DMS153 treated with DMSO at 0.1 percent for 48 hours (cell line): ENCODE data around the gene B3GLCT.
"Not testable (repeated sequence)": the region's sequence is repeated elsewhere in the genome, so short reads cannot be mapped to it uniquely, and the experiment has no call there.

Experiments used
- DNase-seq: peaks from one replicate; lab custom pipeline; 2025; ENCODE audit not compliant: unreplicated experiment; lab: John Stamatoyannopoulos, UW

Gene B3GLCT

DNA sequence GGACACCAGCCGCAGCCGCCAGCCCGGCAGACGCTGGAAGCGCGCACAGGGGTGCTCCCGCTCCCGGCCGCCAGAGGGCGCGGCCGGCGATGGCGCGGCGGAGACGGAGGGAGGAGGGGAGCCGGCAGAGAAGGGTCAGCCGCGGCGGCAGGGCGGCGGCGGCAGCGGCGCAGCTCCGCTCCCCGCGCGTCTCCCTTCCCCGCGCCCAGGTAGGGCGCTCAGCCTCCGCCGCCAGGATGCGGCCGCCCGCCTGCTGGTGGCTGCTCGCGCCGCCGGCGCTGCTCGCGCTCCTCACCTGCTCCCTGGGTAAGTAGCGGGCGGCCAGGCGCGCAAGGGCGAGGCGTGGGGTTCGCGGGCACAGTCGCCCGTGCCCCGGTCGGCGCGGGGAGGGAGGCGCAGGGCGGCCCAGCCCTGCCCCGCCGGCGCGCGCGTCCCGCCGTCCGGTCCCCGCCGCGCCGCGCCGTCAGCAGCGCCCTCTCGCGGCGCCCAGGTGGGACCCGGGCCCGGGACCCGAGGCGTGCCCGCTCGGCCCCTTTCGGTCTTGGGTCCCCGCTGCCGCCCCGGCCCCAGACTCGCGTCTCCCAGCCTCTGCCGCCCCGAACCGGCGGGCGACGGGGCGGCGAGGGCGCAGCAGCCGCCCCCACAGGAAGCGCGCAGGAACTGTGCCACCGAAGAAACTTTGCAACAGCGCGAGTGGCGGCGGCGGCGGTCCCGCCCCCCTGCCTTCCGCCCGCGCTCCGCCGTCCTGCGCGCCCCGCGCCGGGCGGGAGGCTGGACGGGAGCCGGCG lies at the start of gene B3GLCT:
Gene B3GLCT, plus strand, starts transcription at position 127 of the 788 bp plus-strand sequence. Its CDS starts 110 bp downstream, at position 237.
- peak; percentile 64 for DNase-seq

DNA sequence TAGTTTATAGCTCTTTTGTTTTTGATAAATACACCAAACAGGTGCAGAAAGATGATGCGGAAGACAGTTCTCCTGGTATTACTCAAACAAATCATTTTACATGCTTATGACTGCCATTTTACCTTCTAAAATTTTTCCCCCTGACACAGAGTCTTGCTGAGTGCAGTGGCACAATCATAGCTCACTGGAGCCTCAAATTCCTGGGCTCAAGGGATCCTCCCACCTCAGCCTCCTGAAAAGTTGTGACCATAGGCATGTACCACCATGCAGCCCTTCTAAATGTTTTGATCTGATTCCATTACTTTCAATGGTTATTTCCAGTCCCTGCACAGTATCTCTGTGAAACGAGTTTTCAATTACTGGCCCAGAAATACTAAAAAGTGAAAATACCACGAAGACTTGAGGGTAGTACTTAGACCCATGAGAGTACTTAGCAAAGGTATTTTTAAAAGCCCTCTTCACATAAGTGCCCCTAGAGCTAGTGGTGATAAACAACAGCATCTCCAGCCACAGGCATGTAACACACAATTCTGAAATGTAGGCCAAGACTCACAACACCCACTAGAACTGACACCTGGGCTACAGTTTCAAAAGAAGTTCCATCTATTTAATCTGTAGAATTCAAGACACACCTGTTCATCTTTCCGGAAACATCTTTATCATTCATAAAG lies 49.3 kb upstream of the B3GLCT start:
- DNase-seq, result no peak

DNA sequence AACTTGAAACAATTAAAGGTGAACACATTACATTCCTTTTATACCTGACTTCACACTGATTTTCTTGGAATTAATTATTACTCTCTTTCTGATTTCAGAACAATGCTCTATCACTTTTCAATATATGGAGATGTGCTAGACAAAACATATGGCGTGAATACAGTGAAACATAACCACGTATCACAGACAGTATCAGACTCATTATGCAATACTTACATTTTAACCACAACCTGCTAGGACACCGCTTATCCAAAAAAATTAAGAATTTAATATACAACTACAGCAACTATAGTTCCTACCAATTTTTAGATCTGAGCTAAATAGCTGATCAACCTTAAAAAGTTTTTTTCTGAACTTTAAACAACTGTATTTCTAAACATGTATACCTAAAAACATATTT lies 47.9 kb upstream of the B3GLCT start:
- DNase-seq, result no peak

DNA sequence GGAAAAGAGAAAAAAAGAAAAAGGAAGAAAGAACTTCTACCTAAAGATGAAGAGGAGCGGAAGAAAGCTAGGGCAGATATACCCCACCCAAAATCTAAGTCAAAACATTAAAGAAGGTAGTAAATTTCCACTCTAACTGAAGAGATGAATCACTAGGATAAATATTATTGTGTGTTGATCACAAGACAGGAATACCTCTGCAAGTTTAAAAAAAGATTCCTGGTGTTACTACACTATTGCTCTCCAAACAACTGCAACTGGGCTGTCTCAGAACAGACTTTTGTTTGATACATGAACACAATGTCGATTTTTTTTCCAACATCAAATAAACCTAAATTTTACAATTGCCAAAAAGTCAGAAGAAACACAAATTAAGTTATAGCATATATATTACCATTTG lies 44.8 kb upstream of the B3GLCT start:
- no peak for DNase-seq

DNA sequence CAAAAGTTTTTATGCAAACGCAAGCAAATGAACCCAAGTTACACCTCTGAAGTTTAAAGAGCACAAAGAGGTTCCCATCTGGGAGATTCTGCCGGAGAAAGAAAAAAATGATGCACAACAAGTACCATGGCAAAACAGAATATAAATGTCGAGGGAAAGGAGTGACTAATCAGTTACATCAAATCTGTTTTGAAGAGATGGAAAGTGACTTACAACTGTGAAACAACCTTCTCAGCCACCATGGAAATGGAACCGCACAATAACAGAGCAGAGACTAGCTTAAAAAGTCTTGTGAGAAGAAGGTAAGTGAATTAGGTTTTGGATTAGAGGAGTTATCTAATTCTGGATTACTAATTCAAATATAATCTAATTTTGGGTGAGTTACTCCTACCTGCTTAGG lies 40.5 kb upstream of the B3GLCT start:
- no peak for DNase-seq

DNA sequence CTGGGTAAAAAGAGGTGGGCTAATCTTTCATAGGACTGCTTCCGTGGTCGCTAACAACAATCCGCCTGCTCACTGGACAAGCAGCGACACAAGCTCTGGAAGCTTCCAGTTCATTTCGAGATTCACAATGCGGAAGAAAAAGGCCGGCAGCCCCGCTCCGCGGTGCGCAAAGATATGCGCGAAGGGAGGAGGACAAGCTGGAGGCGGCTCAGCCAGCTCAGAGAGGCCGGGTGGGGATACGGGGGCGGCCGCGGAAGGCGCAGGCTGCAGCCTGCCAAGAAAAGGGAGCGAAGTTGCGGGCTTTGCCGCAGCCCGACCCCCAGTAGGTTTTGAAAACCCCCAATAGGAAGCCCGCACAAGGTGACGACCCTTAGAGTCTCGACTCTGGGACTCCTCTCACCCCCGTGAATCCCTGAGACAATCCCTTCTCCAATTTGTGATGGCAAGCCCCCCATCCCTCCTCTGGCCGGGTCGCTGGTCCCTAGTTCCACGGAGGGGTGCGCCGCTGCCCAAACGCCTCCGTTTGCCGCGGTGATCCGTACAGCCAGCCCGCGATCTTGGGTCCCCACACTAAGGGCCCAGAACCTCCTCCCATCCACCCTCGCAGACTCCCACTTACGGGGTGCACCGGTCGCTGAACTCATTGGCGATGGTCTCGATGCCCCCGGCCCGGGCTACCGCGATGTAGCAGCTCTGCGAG lies 38.8 kb upstream of the B3GLCT start:
- DNase-seq, result peak; percentile 6

DNA sequence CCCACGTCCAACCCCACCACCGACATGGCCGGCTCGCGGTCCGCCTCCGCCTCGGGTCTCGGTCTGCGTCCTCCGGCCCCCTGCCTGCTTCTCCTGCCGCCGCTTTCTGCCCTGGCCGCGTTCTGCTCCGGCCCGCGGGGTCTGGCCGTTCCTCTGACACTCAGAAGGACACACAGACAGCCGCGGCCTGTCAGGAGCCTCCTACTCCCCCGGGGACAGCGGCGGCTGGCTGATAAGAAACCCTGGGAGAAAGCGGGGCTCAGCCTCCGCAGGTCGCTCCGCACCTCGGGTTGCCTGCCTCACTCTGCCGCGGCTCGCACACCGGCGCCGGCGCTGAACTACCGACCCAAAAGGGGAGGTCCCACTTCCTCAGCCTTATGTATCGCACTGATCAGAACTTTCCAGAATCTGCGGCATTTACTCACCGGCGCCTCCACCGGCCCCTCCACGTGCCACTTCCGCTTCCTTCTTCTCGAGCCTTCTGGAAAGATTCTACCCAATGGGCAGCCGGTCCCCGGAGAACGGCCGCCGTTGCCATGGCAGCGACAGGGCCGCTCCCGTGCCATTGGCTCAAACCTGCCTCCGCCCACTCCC lies 38.1 kb upstream of the B3GLCT start, which contains the start of gene HSPH1:
Gene HSPH1, minus strand, starts transcription at position 348 of the 594 bp plus-strand sequence. Its CDS starts 322 bp downstream, at position 26.
- DNase-seq, result peak; percentile 97

DNA sequence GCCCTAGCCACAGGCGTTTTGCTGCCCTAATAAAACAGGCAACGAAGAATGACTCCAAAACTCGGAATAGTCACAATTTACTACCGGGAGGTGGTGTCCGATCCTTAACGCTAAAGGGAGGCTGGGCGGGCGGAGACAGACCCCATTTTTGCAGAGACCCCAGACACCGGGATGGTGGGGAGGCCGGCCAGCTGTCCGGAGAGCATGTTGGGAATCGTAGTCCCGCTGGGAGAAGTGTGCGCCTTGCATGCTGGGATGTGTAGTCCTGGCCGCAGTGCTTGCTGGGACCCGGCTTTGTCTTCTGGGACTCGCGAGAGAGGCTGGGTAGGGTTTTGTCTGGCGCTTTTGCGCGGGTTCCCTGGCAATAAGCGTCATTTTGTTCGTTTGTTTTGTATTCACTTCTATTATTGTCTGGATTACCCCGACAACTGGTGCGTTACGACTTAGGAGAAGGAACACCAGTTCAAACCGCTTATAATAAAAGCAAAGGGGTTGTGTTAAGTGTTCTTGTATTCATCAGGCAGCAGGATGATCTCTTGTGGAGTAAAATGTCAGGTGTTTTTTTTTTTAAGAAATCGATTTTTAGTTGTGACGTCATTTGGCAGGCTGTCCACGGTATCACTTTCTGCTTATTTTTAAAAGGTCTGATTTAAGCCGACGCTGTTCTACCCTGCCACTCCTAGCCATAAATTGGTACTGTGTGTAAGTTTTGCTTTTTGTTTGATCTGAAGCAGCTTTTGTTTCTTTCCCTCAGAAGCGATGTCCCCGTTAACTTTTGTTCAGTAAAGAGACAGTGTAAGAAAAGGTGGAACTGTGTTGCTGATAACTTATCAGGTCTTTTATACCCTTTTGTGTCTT lies 37.4 kb upstream of the B3GLCT start:
- DNase-seq, result peak; percentile 97

DNA sequence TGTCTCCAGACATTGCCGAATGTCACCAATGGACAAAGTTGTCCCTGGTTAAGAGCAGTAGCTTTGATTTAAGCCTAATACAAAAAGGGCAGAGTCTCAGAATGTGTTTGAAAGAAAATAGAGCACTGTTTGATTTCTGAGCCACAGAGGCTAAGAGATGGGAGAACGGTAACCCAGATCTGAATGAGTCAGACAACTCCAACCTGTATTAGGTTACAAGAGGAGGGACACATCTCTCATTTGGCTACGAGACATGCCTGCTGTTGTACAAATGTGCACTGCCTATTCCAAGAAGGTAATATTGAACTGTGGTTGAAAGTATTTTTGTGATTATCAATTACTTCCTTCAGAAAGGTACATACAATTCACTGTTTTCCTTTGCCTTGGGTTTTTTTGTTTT lies 33.2 kb upstream of the B3GLCT start:
- no peak for DNase-seq

DNA sequence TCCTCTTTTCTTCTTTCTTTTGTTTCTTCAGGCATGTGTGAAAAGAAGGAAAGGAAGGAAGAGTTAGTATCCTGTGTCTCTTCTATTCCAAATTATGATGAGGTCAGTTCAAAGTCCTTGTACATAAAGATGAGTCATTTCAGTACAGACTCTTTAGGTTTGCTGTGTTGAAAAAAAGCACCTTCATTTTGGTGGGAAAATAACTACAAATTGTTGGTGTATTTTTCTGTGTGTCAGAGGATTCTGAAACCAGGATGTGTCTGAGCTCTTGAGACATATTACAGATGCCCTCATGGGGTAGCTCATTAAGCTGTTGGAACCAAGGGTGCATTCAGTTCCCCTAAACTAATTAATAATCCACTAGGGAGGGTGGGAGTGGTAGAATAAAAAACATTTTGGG lies 32.3 kb upstream of the B3GLCT start:
- DNase-seq, result no peak

DNA sequence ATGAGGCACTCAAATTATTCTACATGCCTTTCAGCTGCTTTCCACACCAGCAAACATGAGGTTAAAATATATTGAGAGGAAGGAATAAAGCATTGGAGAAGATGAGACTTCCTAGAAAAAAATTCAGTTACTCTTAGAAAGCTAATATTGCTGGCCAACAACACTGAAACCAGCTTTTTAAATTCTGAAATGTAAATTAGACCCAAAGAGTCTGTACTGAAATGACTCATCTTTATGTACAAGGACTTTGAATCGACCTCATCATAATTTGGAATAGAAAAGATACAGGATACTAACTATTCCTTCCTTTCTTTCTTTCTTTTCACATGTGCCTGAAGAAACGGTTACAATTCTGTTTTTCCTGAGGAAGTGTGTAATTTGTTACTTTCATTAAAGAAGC lies 31.6 kb upstream of the B3GLCT start:
- DNase-seq, result no peak

DNA sequence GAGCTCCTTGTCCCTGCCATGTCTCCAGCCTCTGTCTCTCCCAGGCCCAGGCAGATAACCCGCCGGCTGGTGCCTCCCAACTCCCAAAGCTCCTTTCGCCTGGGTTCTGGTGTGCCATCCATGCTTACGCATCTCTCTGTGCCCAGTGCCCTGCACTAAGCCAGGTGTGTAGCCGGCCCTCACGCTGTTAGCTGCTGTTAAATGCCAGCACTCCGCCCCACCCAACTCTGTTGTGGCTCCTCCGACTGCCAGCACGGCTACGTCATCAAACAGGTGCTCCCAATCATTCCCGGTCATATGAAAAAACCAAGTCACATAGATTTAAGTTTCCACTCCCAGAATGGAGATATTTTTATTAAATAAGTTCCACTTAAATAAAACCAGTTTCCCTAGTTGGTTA lies 31.0 kb upstream of the B3GLCT start:
- DNase-seq, result no peak

DNA sequence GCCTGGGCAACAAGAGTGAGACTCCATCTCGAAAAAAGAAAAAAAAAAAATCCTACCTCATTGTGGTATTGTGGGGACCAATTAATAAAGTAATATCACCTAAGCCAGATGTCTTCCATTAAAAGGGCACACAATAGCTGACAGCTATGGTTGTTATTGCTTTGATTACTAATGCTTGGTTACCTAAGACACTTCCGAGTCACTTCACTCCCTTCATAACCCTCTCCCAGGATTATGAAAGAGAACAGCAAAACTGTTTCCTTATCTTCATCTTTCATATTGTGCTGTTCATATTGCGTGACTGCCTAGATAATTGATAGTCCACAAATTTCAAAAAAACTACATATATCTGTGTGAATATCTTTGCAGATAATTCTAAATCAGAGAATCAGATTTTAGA lies 27.8 kb upstream of the B3GLCT start:
- DNase-seq, result no peak

DNA sequence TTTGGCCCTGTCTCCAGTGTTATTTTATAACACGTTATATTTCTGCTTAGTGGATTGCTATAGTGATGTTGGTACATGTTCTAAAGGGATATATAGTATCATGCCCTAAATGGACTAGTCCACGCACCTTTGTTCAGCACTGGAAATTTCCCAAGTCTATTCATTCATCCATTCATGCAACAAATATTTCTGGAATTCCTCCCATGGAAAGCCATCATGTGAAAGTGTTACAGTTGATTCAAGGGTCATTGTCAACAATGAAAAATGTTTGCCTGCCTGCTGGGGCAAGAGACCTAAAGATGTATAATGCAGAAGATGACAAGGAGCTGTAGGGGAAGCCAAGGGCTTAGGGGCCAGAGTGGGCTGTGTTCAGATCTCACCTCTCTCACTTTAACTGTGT lies 27.2 kb upstream of the B3GLCT start:
- no peak for DNase-seq

DNA sequence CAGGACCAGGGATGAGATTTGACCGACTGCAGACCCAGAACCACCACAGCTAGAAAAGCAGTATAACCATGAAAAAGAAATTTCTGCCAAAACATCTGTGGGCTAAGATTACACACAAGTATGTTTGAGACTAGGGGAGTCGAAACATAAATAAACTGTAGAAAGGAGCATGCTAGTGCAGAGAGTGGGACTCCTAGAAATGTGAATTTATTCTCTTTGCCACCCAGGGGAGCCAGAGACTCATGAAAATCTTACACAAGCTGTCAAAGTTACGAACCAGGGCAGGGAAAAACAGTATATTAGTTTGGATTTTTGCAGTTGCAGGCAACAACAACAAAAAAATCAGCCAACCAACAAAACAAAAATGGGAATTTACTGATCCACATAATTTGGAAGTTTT lies 25.8 kb upstream of the B3GLCT start:
- DNase-seq, result no peak

DNA sequence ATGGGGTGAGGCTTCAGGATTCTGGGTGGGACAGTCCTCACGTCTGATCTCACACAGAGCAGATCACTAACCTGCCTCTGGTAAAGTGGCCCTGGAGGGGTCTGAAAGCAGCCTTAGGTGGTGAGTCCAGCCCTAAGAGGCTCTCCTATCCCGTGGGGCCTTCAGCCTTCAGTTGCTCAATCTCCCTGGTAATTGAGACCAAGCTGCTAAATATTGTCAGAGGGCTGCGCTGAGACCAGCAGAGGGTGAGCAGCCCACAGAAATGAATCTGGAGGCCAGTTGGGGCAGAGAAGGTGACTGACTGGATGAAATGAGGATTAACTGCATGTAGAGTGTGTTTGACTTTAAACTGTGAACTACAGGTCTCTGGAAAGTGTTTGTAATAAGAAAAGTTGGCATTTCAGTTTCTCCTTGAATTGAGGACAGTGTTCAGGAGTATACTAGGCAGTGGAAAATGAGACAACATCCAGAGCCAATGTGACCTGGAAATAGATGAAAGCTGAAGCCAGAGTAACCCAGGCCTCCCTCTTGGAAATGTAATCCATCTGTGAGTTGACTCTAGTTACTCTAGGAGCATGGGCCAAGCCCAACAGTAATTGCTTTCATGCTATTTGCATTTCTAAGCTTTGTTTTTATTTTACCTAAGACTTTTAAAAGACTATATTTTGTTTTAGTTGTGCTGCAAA lies 23.8 kb upstream of the B3GLCT start:
- no peak for DNase-seq

DNA sequence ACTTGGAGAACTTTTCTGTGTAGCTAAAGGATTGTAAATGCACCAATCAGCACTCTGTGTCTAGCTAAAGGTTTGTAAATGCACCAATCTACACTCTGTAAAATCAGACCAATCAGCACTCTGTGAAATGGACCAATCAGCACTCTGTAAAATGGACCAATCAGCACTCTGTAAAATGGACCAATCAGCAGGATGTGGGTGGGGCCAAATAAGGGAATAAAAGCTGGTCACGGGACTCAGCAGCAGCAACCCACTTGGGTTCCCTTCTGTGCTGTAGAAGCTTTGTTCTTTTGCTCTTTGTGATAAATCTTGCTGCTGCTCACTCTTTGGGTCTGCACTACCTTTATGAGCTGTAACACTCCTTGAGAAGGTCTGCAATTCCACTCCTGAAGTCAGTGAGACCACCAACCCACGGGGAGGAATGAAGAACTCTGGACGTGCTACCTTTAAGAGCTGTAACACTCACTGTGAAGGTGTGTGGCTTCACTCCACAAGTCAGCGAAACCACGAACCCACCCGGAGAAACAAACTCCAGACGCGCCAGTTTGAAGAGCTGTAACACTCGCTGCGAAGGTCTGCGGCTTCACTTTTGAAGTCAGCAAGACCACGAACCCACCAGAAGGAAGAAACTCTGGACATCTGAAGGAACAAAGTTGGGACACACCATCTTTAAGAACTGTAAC lies 21.8 kb upstream of the B3GLCT start:
- not testable (repeated sequence) for DNase-seq

DNA sequence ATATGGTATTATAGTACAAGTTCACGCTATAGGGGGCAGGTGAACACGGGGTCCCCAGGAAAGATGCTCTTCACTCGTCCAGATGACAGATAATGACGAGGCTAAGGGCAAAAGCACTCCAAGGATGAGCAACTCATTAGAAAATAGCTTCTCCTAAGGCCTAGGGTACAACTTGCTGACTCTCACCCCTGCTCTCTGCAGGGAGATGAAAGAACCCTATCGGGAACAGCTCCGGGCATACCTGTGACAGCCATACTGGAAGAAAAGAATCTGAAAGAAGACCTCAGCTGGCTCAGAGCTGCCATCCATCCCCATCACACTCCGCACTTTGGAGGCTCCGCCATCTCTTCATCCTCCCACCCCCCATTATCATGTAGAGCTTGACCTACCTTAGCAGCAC lies 20.5 kb upstream of the B3GLCT start:
- no peak for DNase-seq

DNA sequence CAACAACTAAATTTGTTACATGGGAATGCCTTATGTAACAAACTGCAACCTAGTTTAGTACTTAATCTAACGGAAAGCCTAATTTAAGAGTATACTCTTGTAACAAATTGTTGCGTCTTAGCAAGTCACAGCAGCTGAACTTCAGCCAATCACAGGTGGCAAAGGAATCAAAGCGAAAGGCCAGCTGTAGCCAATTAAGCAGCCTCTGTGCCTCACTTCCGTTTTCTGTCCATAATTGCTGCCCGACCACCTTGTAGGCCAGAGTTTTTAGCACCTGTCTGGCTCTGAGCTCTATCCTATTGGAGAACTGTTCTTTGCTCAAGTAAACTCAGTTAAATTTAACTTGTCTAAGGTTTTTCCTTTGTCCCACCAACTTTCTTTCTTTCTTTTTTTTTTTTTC lies 20.0 kb upstream of the B3GLCT start:
- DNase-seq, result no peak
